PC-9 (cell line): ENCODE data around the gene MICAL2. TPM values are rescaled to one million over a fixed set of nuclear protein-coding genes. Genes with fewer than 3 reads are reported as not detected.

ENCODE experiments used
- BruUV-seq: library from RNA; stranded (reverse); fragments of 400-500 nt; replicated peaks from 2 replicates; lab custom pipeline; 2021; lab: Mats Ljungman, UMichigan
- CTCF ChIA-PET: fragments of 300-600 bp; sonication (Branson Sonifier 250); formaldehyde crosslinking; loops from one replicate; lab custom pipeline; 2022; ENCODE audit warnings: antibody characterized with exemption; lab: Charles Lee
- POLR2A ChIA-PET: fragments of 300-600 bp; sonication (Branson Sonifier 250); formaldehyde crosslinking; loops from one replicate; lab custom pipeline; 2022; ENCODE audit warnings: antibody characterized with exemption; ENCODE audit not compliant: unreplicated experiment; lab: Charles Lee
- DNase-seq, 2 experiments: peaks; one replicate each; pipeline versions ENCODE4 v3.0.0 to v3.0.0-alpha.2; 2015 to 2022; ENCODE audit warnings: mixed read lengths in 1 of 2
- H2AFZ ChIP-seq: fragments of 200-600 bp; sonication (generic); 2 replicates; pipeline ENCODE4 v1.8.1; 2017; ENCODE audit warnings: antibody characterized with exemption
- H3F3A ChIP-seq: fragments of 200-600 bp; sonication (generic); 2 replicates; pipeline ENCODE4 v1.8.1; 2017; ENCODE audit warnings: antibody characterized with exemption, mild to moderate bottlenecking, low read depth; ENCODE audit not compliant: insufficient read depth
- H3K27ac ChIP-seq: fragments of 200-600 bp; sonication (generic); 2 replicates; pipeline ENCODE4 v1.6.1; 2016; ENCODE audit warnings: mixed run types
- H3K27me3 ChIP-seq: fragments of 200-600 bp; sonication (generic); 2 replicates; pipeline ENCODE4 v1.6.1; 2016; ENCODE audit warnings: low read depth, mixed run types; ENCODE audit not compliant: insufficient read depth
- H3K36me3 ChIP-seq: fragments of 200-600 bp; sonication (generic); 2 replicates; pipeline ENCODE4 v1.6.1; 2016; ENCODE audit warnings: low read depth, mixed run types
- H3K4me1 ChIP-seq: fragments of 200-600 bp; sonication (generic); replicated peaks from 2 replicates; pipeline ENCODE4 v1.6.1; 2016; ENCODE audit warnings: mixed run types; ENCODE audit not compliant: insufficient read depth
- H3K4me2 ChIP-seq: fragments of 200-600 bp; sonication (generic); 2 replicates; pipeline ENCODE4 v1.6.1; 2017; ENCODE audit warnings: mixed run types
- H3K4me3 ChIP-seq: fragments of 200-600 bp; sonication (generic); 2 replicates; pipeline ENCODE4 v1.6.1; 2016; ENCODE audit warnings: mixed run types
- H3K79me2 ChIP-seq: fragments of 200-600 bp; sonication (generic); 2 replicates; pipeline ENCODE4 v1.6.1; 2017; ENCODE audit warnings: low read depth, mixed run types
- H3K9me2 ChIP-seq: fragments of 200-600 bp; sonication (generic); 2 replicates; pipeline ENCODE4 v1.8.1; 2017; ENCODE audit warnings: mild to moderate bottlenecking; ENCODE audit not compliant: insufficient read depth
- H3K9me3 ChIP-seq: fragments of 200-600 bp; sonication (generic); 2 replicates; pipeline ENCODE4 v1.8.1; 2016; ENCODE audit warnings: low read depth; ENCODE audit not compliant: insufficient read depth
- H4K20me1 ChIP-seq: fragments of 200-600 bp; sonication (generic); 2 replicates; pipeline ENCODE4 v1.8.1; 2017; ENCODE audit not compliant: insufficient read depth
- CTCF ChIP-seq: fragments of 200-600 bp; sonication (generic); conservative IDR thresholded peaks from 2 replicates; pipeline ENCODE4 v1.6.1; 2017; ENCODE audit warnings: mixed run types, antibody characterized with exemption, mild to moderate bottlenecking, moderate library complexity
- EZH2 ChIP-seq: fragments of 200-600 bp; sonication (generic); IDR thresholded peaks from 2 replicates; pipeline ENCODE4 v1.8.0; 2017; ENCODE audit warnings: antibody characterized with exemption, low read depth
- intact Hi-C: fragments of 100-400 bp; cut with micrococcal nuclease; formaldehyde crosslinking; loops from one replicate; pipeline ENCODE4 v1.10.0; 2022; ENCODE audit not compliant: unreplicated experiment
- total RNA-seq: library from RNA; stranded (reverse); gene quantifications from 2 replicates; pipeline ENCODE4 v1.2.3, GENCODE V29; 2021

Gene MICAL2
- total RNA-seq, 1 experiment from 2014 or later: 32.4 TPM

- Histone ChIP-seq H3K27me3 (no peaks in the 10 kb centered on the region), H3K79me2 (peaks cover 61% of the 10 kb centered on the region), H3K27ac (peak overlapping the region; percentile 85), H3K4me2 (peak overlapping the region; percentile 65; the same call in 1 of the 2 replicates), H3K4me1 (peaks cover 80% of the 10 kb centered on the region), H4K20me1 (no peaks in the 10 kb centered on the region), H3K9me2 (no peaks in the 10 kb centered on the region), H3F3A (peaks cover 40% of the 10 kb centered on the region), H3K36me3 (no peaks in the 10 kb centered on the region), H2AFZ (no peak overlapping the region), H3K4me3 (no peak overlapping the region), H3K9me3 (no peaks in the 10 kb centered on the region)
- no peak for DNase-seq
- no TSS peak for BruUV-seq
- intact Hi-C loops: loop anchor here (5.0 kb wide), 1 partner anchor 113 kb away; no protein-coding TSS in a partner anchor
- POLR2A ChIA-PET: no interaction called here
- CTCF ChIA-PET: no interaction called here
- no peak for TF ChIP-seq CTCF
- no peak for TF ChIP-seq EZH2
These were observed 13.9 kb downstream of the MICAL2 start for GRCh38 chr11:12124306-12124705.

- Histone ChIP-seq H3K27ac (peak overlapping the region; percentile 85), H3K4me1 (peaks cover 68% of the 10 kb centered on the region), H4K20me1 (no peaks in the 10 kb centered on the region), H3F3A (peaks cover 40% of the 10 kb centered on the region), H3K9me3 (no peaks in the 10 kb centered on the region), H3K9me2 (no peaks in the 10 kb centered on the region), H3K4me2 (peak overlapping the region; percentile 65), H2AFZ (no peak overlapping the region), H3K4me3 (no peak overlapping the region), H3K36me3 (no peaks in the 10 kb centered on the region), H3K79me2 (peaks cover 54% of the 10 kb centered on the region), H3K27me3 (no peaks in the 10 kb centered on the region)
- ChIA-PET POLR2A (interaction anchor here (0.6 to 1.3 kb wide), 3 partner anchors 36 to 39 kb away, joined by 3 to 7 read pairs (median 3); no protein-coding TSS in a partner anchor), CTCF (no interaction called here)
- no TSS peak for BruUV-seq
- peak; percentile 44 to 74 for DNase-seq
- intact Hi-C loops: no loop called here
- TF ChIP-seq EZH2: no peak
- TF ChIP-seq CTCF: no peak
These were observed 15.3 kb downstream of the MICAL2 start for GRCh38 chr11:12125609-12126149.

GRCh38 chr11:12126344-12127019 lies 16.1 kb downstream of the MICAL2 start:
- no TSS peak for BruUV-seq
- no peak for TF ChIP-seq CTCF
- TF ChIP-seq EZH2: no peak
- Histone ChIP-seq H4K20me1 (no peaks in the 10 kb centered on the region), H3F3A (peaks cover 40% of the 10 kb centered on the region), H3K36me3 (no peaks in the 10 kb centered on the region), H3K9me3 (no peaks in the 10 kb centered on the region), H3K4me3 (no peak overlapping the region), H2AFZ (no peak overlapping the region), H3K9me2 (no peaks in the 10 kb centered on the region), H3K4me2 (peak overlapping the region; percentile 65), H3K27me3 (no peaks in the 10 kb centered on the region), H3K27ac (peak overlapping the region; percentile 85), H3K79me2 (peaks cover 55% of the 10 kb centered on the region), H3K4me1 (peaks cover 68% of the 10 kb centered on the region)
- POLR2A ChIA-PET: interaction anchor here (0.6 to 1.3 kb wide), 5 partner anchors 9 to 99 kb away, joined by 3 to 7 read pairs (median 5); no protein-coding TSS in a partner anchor
- intact Hi-C loops: no loop called here
- DNase-seq: peak; percentile 28 to 80
- CTCF ChIA-PET: interaction anchor here (0.6 kb wide), 1 partner anchor 63 kb away, joined by 3 read pairs; no protein-coding TSS in a partner anchor
